Ovary (tissue), 3 donors: ENCODE results near the gene SIGMAR1.

ENCODE experiments used
- CTCF ChIP-seq, 3 donors: fragments of 450-650 bp in 2 of 3; fragments of 200-600 bp in 1 of 3; IDR thresholded peaks; one replicate each; pipeline versions ENCODE4 v1.5.1 to v1.8.0; 2016 to 2022; ENCODE audit warnings: antibody characterized with exemption in 3 of 3, mild to moderate bottlenecking in 1 of 3
- EP300 ChIP-seq: sonication (generic); formaldehyde crosslinking; IDR thresholded peaks from one replicate; pipeline ENCODE4 v1.6.1; 2017; ENCODE audit warnings: antibody characterized with exemption
- POLR2A ChIP-seq: fragments of 450-650 bp; IDR thresholded peaks from one replicate; pipeline ENCODE4 v1.6.1; 2017; ENCODE audit warnings: antibody characterized with exemption, mild to moderate bottlenecking, moderate library complexity
- donor health status: DM: no; HTN: no; CAD: no.

GRCh38 chr9:34675869-34676268 lies 38.3 kb upstream of the SIGMAR1 start:
- TF ChIP-seq POLR2A (no peak), CTCF (IDR thresholded peaks at IDR 0.05) (no peak), EP300 (no peak)
